IPS-11a (cell line): ENCODE data around the gene CNTF.

Source experiments
- H3K4me3 ChIP-seq: one replicate; pipeline ENCODE4 v1.5.1; 2013; ENCODE audit warnings: low read depth, low read length, control low read depth

Gene CNTF

GRCh38 chr11:58641803-58642581, 19.5 kb downstream of the CNTF start:
- no peak overlapping the region for H3K4me3 ChIP-seq

GRCh38 chr11:58645854-58646253, 23.4 kb downstream of the CNTF start:
- H3K4me3 ChIP-seq, result no peak overlapping the region

GRCh38 chr11:58647141-58647699, 24.8 kb downstream of the CNTF start:
- H3K4me3 ChIP-seq, result no peak overlapping the region

GRCh38 chr11:58647866-58648265, 25.4 kb downstream of the CNTF start:
- H3K4me3 ChIP-seq, result no peak overlapping the region

GRCh38 chr11:58649623-58650022, 27.2 kb downstream of the CNTF start:
- no peak overlapping the region for H3K4me3 ChIP-seq

- H3K4me3 ChIP-seq, result no peak overlapping the region
Observed at GRCh38 chr11:58650496-58650895, 28.0 kb downstream of the CNTF start.

- no peak overlapping the region for H3K4me3 ChIP-seq
Observed at GRCh38 chr11:58652726-58653280, 30.3 kb downstream of the CNTF start.

GRCh38 chr11:58654079-58654907, 31.8 kb downstream of the CNTF start:
- H3K4me3 ChIP-seq, result no peak overlapping the region

- H3K4me3 ChIP-seq, result no peak overlapping the region
Observed at GRCh38 chr11:58654908-58655296, 32.4 kb downstream of the CNTF start.

- H3K4me3 ChIP-seq, result no peak overlapping the region
Observed at GRCh38 chr11:58656348-58656747, 33.9 kb downstream of the CNTF start.

GRCh38 chr11:58658623-58659022, 36.2 kb downstream of the CNTF start:
- no peak overlapping the region for H3K4me3 ChIP-seq

- H3K4me3 ChIP-seq, result no peak overlapping the region
Observed at GRCh38 chr11:58659404-58659803, 36.9 kb downstream of the CNTF start.

GRCh38 chr11:58659910-58660570, 37.6 kb downstream of the CNTF start:
- no peak overlapping the region for H3K4me3 ChIP-seq

- H3K4me3 ChIP-seq, result no peak overlapping the region
Observed at GRCh38 chr11:58671983-58672633, 49.6 kb downstream of the CNTF start.

GRCh38 chr11:58674609-58675008, 52.1 kb downstream of the CNTF start:
- no peak overlapping the region for H3K4me3 ChIP-seq
